SU-DHL-6 (cell line): ENCODE measurements around the gene CEP295NL.

Experiments
- H2AFZ ChIP-seq: fragments of 200-600 bp; sonication (generic); 2 replicates; pipeline ENCODE4 v1.6.1; 2014; ENCODE audit warnings: low read depth, mild to moderate bottlenecking, moderate library complexity, mixed read lengths, antibody characterized with exemption, low read length; ENCODE audit not compliant: severe bottlenecking
- H3F3A ChIP-seq: fragments of 200-600 bp; shearing (Covaris generic); 2 replicates; pipeline ENCODE4 v1.6.0; 2016; ENCODE audit warnings: antibody characterized with exemption, mild to moderate bottlenecking; ENCODE audit not compliant: insufficient read depth
- H3K27ac ChIP-seq: fragments of 200-600 bp; sonication (generic); 2 replicates; pipeline ENCODE4 v1.5.1; 2016; ENCODE audit warnings: low read depth, mild to moderate bottlenecking, low read length, moderate library complexity, mixed read lengths
- H3K27me3 ChIP-seq: fragments of 200-600 bp; sonication (generic), shearing (Covaris generic); 2 replicates; pipeline ENCODE4 v1.6.0; 2014; ENCODE audit warnings: mild to moderate bottlenecking, low read length
- H3K36me3 ChIP-seq: fragments of 200-600 bp; sonication (generic); 2 replicates; pipeline ENCODE4 v1.6.1; 2014; ENCODE audit warnings: mild to moderate bottlenecking, low read length, mixed read lengths
- H3K4me2 ChIP-seq: fragments of 300-600, 200-600 bp; shearing (Covaris generic), sonication (generic); 2 replicates; pipeline ENCODE4 v1.6.0; 2014; ENCODE audit warnings: low read length, low read depth, mild to moderate bottlenecking; ENCODE audit not compliant: poor library complexity, severe bottlenecking
- H3K4me3 ChIP-seq: fragments of 200-600 bp; sonication (generic); 2 replicates; pipeline ENCODE4 v1.5.1; 2014; ENCODE audit warnings: antibody characterized with exemption, low read length, mild to moderate bottlenecking, mixed read lengths; ENCODE audit not compliant: insufficient read depth, poor library complexity, severe bottlenecking
- H3K79me2 ChIP-seq: fragments of 200-600 bp; sonication (generic); 2 replicates; pipeline ENCODE4 v1.6.1; 2014; ENCODE audit warnings: mild to moderate bottlenecking, low read length, moderate library complexity; ENCODE audit not compliant: insufficient read depth
- H3K9ac ChIP-seq: fragments of 200-600 bp; sonication (generic); 2 replicates; pipeline ENCODE4 v1.7.0; 2014; ENCODE audit warnings: mild to moderate bottlenecking, low read length
- H3K9me2 ChIP-seq: fragments of 200-600 bp; sonication (generic); replicated peaks from 2 replicates; pipeline ENCODE4 v1.6.1; 2014; ENCODE audit warnings: low read length; ENCODE audit not compliant: insufficient read depth
- H3K9me3 ChIP-seq: fragments of 200-600 bp; sonication (generic); 2 replicates; pipeline ENCODE4 v1.6.1; 2014; ENCODE audit warnings: low read length, mixed read lengths; ENCODE audit not compliant: insufficient read depth
- H4K20me1 ChIP-seq: fragments of 200-600 bp; sonication (generic); 2 replicates; pipeline ENCODE4 v1.6.1; 2014; ENCODE audit warnings: low read depth, mild to moderate bottlenecking, antibody characterized with exemption, low read length, moderate library complexity, mixed read lengths
- CTCF ChIP-seq: fragments of 200-600 bp; sonication (generic); IDR thresholded peaks from one replicate; pipeline ENCODE4 v1.5.1; 2017; ENCODE audit warnings: antibody characterized with exemption, mild to moderate bottlenecking, low read length, moderate library complexity; ENCODE audit not compliant: insufficient read depth, poor library complexity, severe bottlenecking
- EZH2phosphoT487 ChIP-seq: fragments of 200-600 bp; sonication (generic), shearing (Covaris generic); conservative IDR thresholded peaks from 2 replicates; pipeline ENCODE4 v1.6.1; 2018; ENCODE audit warnings: mild to moderate bottlenecking, antibody characterized with exemption, low read length, moderate library complexity, mixed read lengths

CEP295NL gene

GRCh38 chr17:78908426-78908825 is 5.4 kb upstream of the CEP295NL start:
- no peaks in the 10 kb centered on the region for H3K9me2 ChIP-seq
- TF ChIP-seq CTCF (no peak), EZH2phosphoT487 (no peak)
- H3K4me2 ChIP-seq, result no peak overlapping the region
- no peak overlapping the region for H3K9ac ChIP-seq
- H4K20me1 ChIP-seq, result no peaks in the 10 kb centered on the region
- no peaks in the 10 kb centered on the region for H3K27me3 ChIP-seq
- H3F3A ChIP-seq, result no peaks in the 10 kb centered on the region
- H2AFZ ChIP-seq, result no peak overlapping the region
- H3K36me3 ChIP-seq, result no peaks in the 10 kb centered on the region
- H3K9me3 ChIP-seq, result no peaks in the 10 kb centered on the region
- H3K27ac ChIP-seq, result no peak overlapping the region
- H3K4me3 ChIP-seq, result no peak overlapping the region
- no peaks in the 10 kb centered on the region for H3K79me2 ChIP-seq

GRCh38 chr17:78905541-78905940 is 2.5 kb upstream of the CEP295NL start:
- H3K9me3 ChIP-seq, result no peaks in the 10 kb centered on the region
- H4K20me1 ChIP-seq, result no peaks in the 10 kb centered on the region
- no peaks in the 10 kb centered on the region for H3K36me3 ChIP-seq
- no peak overlapping the region for H2AFZ ChIP-seq
- H3K79me2 ChIP-seq, result no peaks in the 10 kb centered on the region
- no peak overlapping the region for H3K9ac ChIP-seq
- H3K27me3 ChIP-seq, result no peaks in the 10 kb centered on the region
- no peak overlapping the region for H3K4me3 ChIP-seq
- no peak overlapping the region for H3K27ac ChIP-seq
- H3K4me2 ChIP-seq, result no peak overlapping the region
- TF ChIP-seq EZH2phosphoT487 (no peak), CTCF (no peak)
- no peaks in the 10 kb centered on the region for H3K9me2 ChIP-seq
- H3F3A ChIP-seq, result no peaks in the 10 kb centered on the region

GRCh38 chr17:78905116-78905515 is 2.1 kb upstream of the CEP295NL start:
- no peaks in the 10 kb centered on the region for H3K9me2 ChIP-seq
- H3K27me3 ChIP-seq, result no peaks in the 10 kb centered on the region
- TF ChIP-seq EZH2phosphoT487 (no peak), CTCF (no peak)
- H3K27ac ChIP-seq, result no peak overlapping the region
- H3K79me2 ChIP-seq, result no peaks in the 10 kb centered on the region
- no peak overlapping the region for H2AFZ ChIP-seq
- H3K9me3 ChIP-seq, result no peaks in the 10 kb centered on the region
- no peaks in the 10 kb centered on the region for H3F3A ChIP-seq
- no peak overlapping the region for H3K4me3 ChIP-seq
- no peaks in the 10 kb centered on the region for H4K20me1 ChIP-seq
- no peaks in the 10 kb centered on the region for H3K36me3 ChIP-seq
- no peak overlapping the region for H3K9ac ChIP-seq
- H3K4me2 ChIP-seq, result no peak overlapping the region
